Fibroblast of lung (primary cell): Measurements from ENCODE around the gene ESR2. TPM values are rescaled to one million over a fixed set of nuclear protein-coding genes. Genes with fewer than 3 reads are reported as not detected.
A peak's percentile ranks its signal among the peaks of the same experiment; 100 is the strongest.
"Not testable (repeated sequence)": the region's sequence is repeated elsewhere in the genome, so short reads cannot be mapped to it uniquely, and the experiment has no call there.

Experiments
- DNase-seq, 2 donors: peaks; one replicate each; pipeline versions ENCODE4 v3.0.0 to v3.0.0-alpha.2; 2010; ENCODE audit warnings: low read depth in 2 of 2
- H2AFZ ChIP-seq: 2 replicates; pipeline ENCODE4 v1.5.1; 2012; ENCODE audit warnings: low read length, control low read depth, inconsistent platforms
- H3K27ac ChIP-seq: 2 replicates; pipeline ENCODE4 v1.5.1; 2011; ENCODE audit warnings: low read length, control low read depth; ENCODE audit not compliant: insufficient read depth
- H3K27me3 ChIP-seq: 2 replicates; pipeline ENCODE4 v1.5.1; 2011; ENCODE audit warnings: mild to moderate bottlenecking, low read length; ENCODE audit not compliant: control insufficient read depth, insufficient read depth
- H3K36me3 ChIP-seq: 2 replicates; pipeline ENCODE4 v1.5.1; 2011; ENCODE audit warnings: low read length; ENCODE audit not compliant: control insufficient read depth, insufficient read depth
- H3K4me1 ChIP-seq: 2 replicates; pipeline ENCODE4 v1.5.1; 2011; ENCODE audit warnings: low read length; ENCODE audit not compliant: control insufficient read depth, insufficient read depth; ENCODE audit errors: extremely low read depth
- H3K4me2 ChIP-seq: 2 replicates; pipeline ENCODE4 v1.5.1; 2011; ENCODE audit warnings: low read length, control low read depth; ENCODE audit not compliant: insufficient read depth; ENCODE audit errors: extremely low read depth
- H3K4me3 ChIP-seq, 4 experiments: fragments of 200-600 bp in 1 of 4; sonication (generic) in 1 of 4; replicated peaks in 1 of 4; 2 replicates each; pipeline ENCODE4 v1.5.1; 2011 to 2016; ENCODE audit warnings: low read length in 4 of 4, low read depth in 3 of 4, mild to moderate bottlenecking in 3 of 4, control low read depth in 2 of 4, inconsistent platforms in 1 of 4, mixed read lengths in 1 of 4; ENCODE audit not compliant: insufficient read depth in 1 of 4; ENCODE audit errors: control extremely low read depth in 1 of 4
- H3K79me2 ChIP-seq: 2 replicates; pipeline ENCODE4 v1.5.1; 2012; ENCODE audit warnings: mild to moderate bottlenecking, low read length, inconsistent platforms; ENCODE audit not compliant: control insufficient read depth, insufficient read depth
- H3K9ac ChIP-seq: 2 replicates; pipeline ENCODE4 v1.5.1; 2011; ENCODE audit warnings: mild to moderate bottlenecking, low read length, control low read depth; ENCODE audit not compliant: insufficient read depth
- H3K9me3 ChIP-seq: 2 replicates; pipeline ENCODE4 v1.5.1; 2012; ENCODE audit warnings: low read depth, low read length; ENCODE audit not compliant: control insufficient read depth, insufficient read depth
- H4K20me1 ChIP-seq: 2 replicates; pipeline ENCODE4 v1.5.1; 2011; ENCODE audit warnings: low read length; ENCODE audit not compliant: control insufficient read depth, insufficient read depth; ENCODE audit errors: extremely low read depth
- CTCF ChIP-seq, 2 donors: IDR thresholded peaks in 1 of 2; conservative IDR thresholded peaks in 1 of 2; 1 replicate in 1 of 2; 2 replicates in 1 of 2; pipeline ENCODE4 v1.5.1; 2011 to 2012; ENCODE audit warnings: low read length in 2 of 2, control low read depth in 1 of 2, inconsistent platforms in 1 of 2, low read depth in 1 of 2, mild to moderate bottlenecking in 1 of 2
- EZH2 ChIP-seq: IDR thresholded peaks from 2 replicates; pipeline ENCODE4 v1.5.1; 2012; ENCODE audit warnings: low read length, control low read depth, mild to moderate bottlenecking; ENCODE audit errors: missing control alignments
- polyA plus RNA-seq, 2 donors: library from polyadenylated mRNA; depleted of rRNA in 1 of 2; stranded (reverse) in 1 of 2; unstranded in 1 of 2; fragments of >200 nt; gene quantifications; 2 replicates each; pipeline ENCODE4 v1.2.1, GENCODE V29; 2011 to 2012; ENCODE audit warnings: missing spikeins in 1 of 2
- total RNA-seq: library from RNA; depleted of rRNA; stranded (reverse); fragments of >200 nt; gene quantifications from 2 replicates; pipeline ENCODE4 v1.2.1, GENCODE V29; 2014

The ESR2 gene
- total and polyA plus RNA-seq, 2 donors (not counting 1 experiment from before 2014, with no cell fraction given) = 0.02 to 0.66 TPM

GRCh38 chr14:64119500-64119899 lies 174.7 kb downstream of the ESR2 start:
- Histone ChIP-seq H3K4me2 (no peak overlapping the region), H2AFZ (no peak overlapping the region), H3K27ac (no peak overlapping the region), H3K4me3 (no peak overlapping the region), H3K4me1 (no peaks in the 10 kb centered on the region), H3K9me3 (no peaks in the 10 kb centered on the region), H4K20me1 (no peaks in the 10 kb centered on the region), H3K27me3 (no peaks in the 10 kb centered on the region), H3K36me3 (no peaks in the 10 kb centered on the region), H3K9ac (no peak overlapping the region), H3K79me2 (no peaks in the 10 kb centered on the region)
- DNase-seq = peak in 1 of 2 donors; percentile 3
- TF ChIP-seq CTCF (conservative IDR thresholded peaks at IDR 0.05 in 1 of 2, IDR thresholded peaks at IDR 0.05 in 1 of 2; ENCODE audit: low read depth in 1 of 2, low read length in 2 of 2) = no peak
- no peak for TF ChIP-seq EZH2

- Histone ChIP-seq H3K27ac (no peak overlapping the region), H3K79me2 (no peaks in the 10 kb centered on the region), H3K4me2 (no peak overlapping the region), H3K27me3 (no peaks in the 10 kb centered on the region), H3K9me3 (no peaks in the 10 kb centered on the region), H3K4me3 (no peak overlapping the region), H3K4me1 (no peaks in the 10 kb centered on the region), H2AFZ (no peak overlapping the region), H3K36me3 (no peaks in the 10 kb centered on the region), H3K9ac (no peak overlapping the region), H4K20me1 (no peaks in the 10 kb centered on the region)
- no peak for TF ChIP-seq CTCF (conservative IDR thresholded peaks at IDR 0.05 in 1 of 2, IDR thresholded peaks at IDR 0.05 in 1 of 2; ENCODE audit: low read depth in 1 of 2, low read length in 2 of 2)
- TF ChIP-seq EZH2 = no peak
- DNase-seq = no peak
Measured at GRCh38 chr14:64118892-64119291, 175.3 kb downstream of the ESR2 start.

- not testable (repeated sequence) for H3K4me3 ChIP-seq, H3K9me3 ChIP-seq, DNase-seq, H3K36me3 ChIP-seq, H3K4me1 ChIP-seq, H3K27ac ChIP-seq, H4K20me1 ChIP-seq, H3K27me3 ChIP-seq, H3K4me2 ChIP-seq, H2AFZ ChIP-seq, H3K9ac ChIP-seq, H3K79me2 ChIP-seq
Measured at GRCh38 chr14:64118403-64118742, 175.8 kb downstream of the ESR2 start.
